SU-DHL-6 (cell line): Measurements from ENCODE around the gene GMPPA.

Experiments
- H2AFZ ChIP-seq: fragments of 200-600 bp; sonication (generic); 2 replicates; pipeline ENCODE4 v1.6.1; 2014; ENCODE audit warnings: low read depth, mild to moderate bottlenecking, moderate library complexity, mixed read lengths, antibody characterized with exemption, low read length; ENCODE audit not compliant: severe bottlenecking
- H3F3A ChIP-seq: fragments of 200-600 bp; shearing (Covaris generic); 2 replicates; pipeline ENCODE4 v1.6.0; 2016; ENCODE audit warnings: antibody characterized with exemption, mild to moderate bottlenecking; ENCODE audit not compliant: insufficient read depth
- H3K27ac ChIP-seq: fragments of 200-600 bp; sonication (generic); 2 replicates; pipeline ENCODE4 v1.5.1; 2016; ENCODE audit warnings: low read depth, mild to moderate bottlenecking, low read length, moderate library complexity, mixed read lengths
- H3K27me3 ChIP-seq: fragments of 200-600 bp; sonication (generic), shearing (Covaris generic); 2 replicates; pipeline ENCODE4 v1.6.0; 2014; ENCODE audit warnings: mild to moderate bottlenecking, low read length
- H3K36me3 ChIP-seq: fragments of 200-600 bp; sonication (generic); 2 replicates; pipeline ENCODE4 v1.6.1; 2014; ENCODE audit warnings: mild to moderate bottlenecking, low read length, mixed read lengths
- H3K4me2 ChIP-seq: fragments of 300-600, 200-600 bp; shearing (Covaris generic), sonication (generic); 2 replicates; pipeline ENCODE4 v1.6.0; 2014; ENCODE audit warnings: low read length, low read depth, mild to moderate bottlenecking; ENCODE audit not compliant: poor library complexity, severe bottlenecking
- H3K4me3 ChIP-seq: fragments of 200-600 bp; sonication (generic); 2 replicates; pipeline ENCODE4 v1.5.1; 2014; ENCODE audit warnings: antibody characterized with exemption, low read length, mild to moderate bottlenecking, mixed read lengths; ENCODE audit not compliant: insufficient read depth, poor library complexity, severe bottlenecking
- H3K79me2 ChIP-seq: fragments of 200-600 bp; sonication (generic); 2 replicates; pipeline ENCODE4 v1.6.1; 2014; ENCODE audit warnings: mild to moderate bottlenecking, low read length, moderate library complexity; ENCODE audit not compliant: insufficient read depth
- H3K9ac ChIP-seq: fragments of 200-600 bp; sonication (generic); 2 replicates; pipeline ENCODE4 v1.7.0; 2014; ENCODE audit warnings: mild to moderate bottlenecking, low read length
- H3K9me2 ChIP-seq: fragments of 200-600 bp; sonication (generic); replicated peaks from 2 replicates; pipeline ENCODE4 v1.6.1; 2014; ENCODE audit warnings: low read length; ENCODE audit not compliant: insufficient read depth
- H3K9me3 ChIP-seq: fragments of 200-600 bp; sonication (generic); 2 replicates; pipeline ENCODE4 v1.6.1; 2014; ENCODE audit warnings: low read length, mixed read lengths; ENCODE audit not compliant: insufficient read depth
- H4K20me1 ChIP-seq: fragments of 200-600 bp; sonication (generic); 2 replicates; pipeline ENCODE4 v1.6.1; 2014; ENCODE audit warnings: low read depth, mild to moderate bottlenecking, antibody characterized with exemption, low read length, moderate library complexity, mixed read lengths
- EZH2phosphoT487 ChIP-seq: fragments of 200-600 bp; sonication (generic), shearing (Covaris generic); conservative IDR thresholded peaks from 2 replicates; pipeline ENCODE4 v1.6.1; 2018; ENCODE audit warnings: mild to moderate bottlenecking, antibody characterized with exemption, low read length, moderate library complexity, mixed read lengths
- TF ChIP-seq, protein P1 (sequence below): fragments of 200-600 bp; sonication (generic); IDR thresholded peaks from one replicate; pipeline ENCODE4 v1.5.1; 2017; ENCODE audit warnings: antibody characterized with exemption, mild to moderate bottlenecking, low read length, moderate library complexity; ENCODE audit not compliant: insufficient read depth, poor library complexity, severe bottlenecking

The GMPPA gene

DNA sequence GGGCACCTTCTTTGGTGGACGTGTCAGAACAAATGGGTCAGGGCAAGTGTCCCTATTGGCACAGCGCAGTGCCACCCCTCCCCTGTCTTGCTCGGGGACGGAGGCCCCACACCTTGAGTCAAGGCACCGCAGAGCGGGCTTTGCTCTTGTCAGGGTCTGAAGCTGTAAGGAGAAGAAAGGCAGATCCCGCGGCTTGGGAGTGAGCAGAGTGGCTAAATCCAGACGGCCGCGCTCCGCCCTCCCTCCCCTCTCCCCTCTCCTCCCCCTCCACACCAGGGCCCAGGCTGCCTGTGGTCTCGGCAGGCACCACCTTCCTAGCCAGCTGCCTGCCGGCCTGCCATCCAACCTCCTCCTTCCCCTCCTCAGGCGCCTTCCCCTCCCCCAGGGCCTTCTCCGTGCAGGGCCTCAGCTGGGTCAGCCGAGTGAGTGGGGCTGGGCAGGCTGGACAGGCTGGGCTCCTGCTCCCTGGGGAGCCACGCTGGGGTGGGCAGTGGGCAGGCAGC, 38.2 kb upstream of the GMPPA start:
- Histone ChIP-seq H3K9ac (no peak overlapping the region), H3K4me2 (no peak overlapping the region), H3K27me3 (no peaks in the 10 kb centered on the region), H3K27ac (no peak overlapping the region), H2AFZ (no peak overlapping the region), H3K4me3 (no peak overlapping the region), H3F3A (no peaks in the 10 kb centered on the region), H3K9me3 (no peaks in the 10 kb centered on the region), H3K36me3 (no peaks in the 10 kb centered on the region), H3K79me2 (no peaks in the 10 kb centered on the region), H3K9me2 (no peaks in the 10 kb centered on the region), H4K20me1 (no peaks in the 10 kb centered on the region)
- TF ChIP-seq, protein P1, sequence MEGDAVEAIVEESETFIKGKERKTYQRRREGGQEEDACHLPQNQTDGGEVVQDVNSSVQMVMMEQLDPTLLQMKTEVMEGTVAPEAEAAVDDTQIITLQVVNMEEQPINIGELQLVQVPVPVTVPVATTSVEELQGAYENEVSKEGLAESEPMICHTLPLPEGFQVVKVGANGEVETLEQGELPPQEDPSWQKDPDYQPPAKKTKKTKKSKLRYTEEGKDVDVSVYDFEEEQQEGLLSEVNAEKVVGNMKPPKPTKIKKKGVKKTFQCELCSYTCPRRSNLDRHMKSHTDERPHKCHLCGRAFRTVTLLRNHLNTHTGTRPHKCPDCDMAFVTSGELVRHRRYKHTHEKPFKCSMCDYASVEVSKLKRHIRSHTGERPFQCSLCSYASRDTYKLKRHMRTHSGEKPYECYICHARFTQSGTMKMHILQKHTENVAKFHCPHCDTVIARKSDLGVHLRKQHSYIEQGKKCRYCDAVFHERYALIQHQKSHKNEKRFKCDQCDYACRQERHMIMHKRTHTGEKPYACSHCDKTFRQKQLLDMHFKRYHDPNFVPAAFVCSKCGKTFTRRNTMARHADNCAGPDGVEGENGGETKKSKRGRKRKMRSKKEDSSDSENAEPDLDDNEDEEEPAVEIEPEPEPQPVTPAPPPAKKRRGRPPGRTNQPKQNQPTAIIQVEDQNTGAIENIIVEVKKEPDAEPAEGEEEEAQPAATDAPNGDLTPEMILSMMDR = no peak
- no peak for TF ChIP-seq EZH2phosphoT487

DNA sequence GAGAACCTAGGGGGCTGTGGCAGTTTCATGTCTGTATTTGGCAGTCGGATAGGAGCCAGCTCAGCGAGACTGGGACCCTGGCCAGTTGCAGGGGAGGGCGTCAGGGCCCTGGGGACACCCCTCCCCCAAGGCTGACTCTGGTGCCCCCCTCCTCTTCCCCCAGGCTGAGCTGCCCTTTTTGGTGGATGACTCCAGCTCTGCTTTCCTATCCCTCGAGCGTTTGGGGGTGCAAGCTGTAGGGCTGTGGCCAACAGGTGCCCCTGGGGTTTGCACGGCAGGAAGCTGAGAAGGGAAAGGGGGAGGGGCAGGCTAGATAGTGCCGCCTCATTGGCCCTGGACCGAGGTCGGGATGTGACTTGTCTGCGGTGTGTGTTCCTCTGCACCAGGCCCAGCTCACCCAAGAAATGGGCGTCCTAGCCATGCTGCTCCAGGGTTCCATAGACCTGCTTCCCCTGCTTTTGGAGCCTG, 37.6 kb upstream of the GMPPA start:
- no peaks in the 10 kb centered on the region for H3F3A ChIP-seq
- H3K36me3 ChIP-seq = no peaks in the 10 kb centered on the region
- no peak overlapping the region for H3K4me2 ChIP-seq
- H3K9me3 ChIP-seq = no peaks in the 10 kb centered on the region
- no peak overlapping the region for H3K4me3 ChIP-seq
- TF ChIP-seq, protein P1 = no peak
- TF ChIP-seq EZH2phosphoT487 = no peak
- H3K27ac ChIP-seq = no peak overlapping the region
- no peak overlapping the region for H2AFZ ChIP-seq
- no peaks in the 10 kb centered on the region for H4K20me1 ChIP-seq
- no peaks in the 10 kb centered on the region for H3K79me2 ChIP-seq
- H3K27me3 ChIP-seq = no peaks in the 10 kb centered on the region
- no peaks in the 10 kb centered on the region for H3K9me2 ChIP-seq
- H3K9ac ChIP-seq = no peak overlapping the region

DNA sequence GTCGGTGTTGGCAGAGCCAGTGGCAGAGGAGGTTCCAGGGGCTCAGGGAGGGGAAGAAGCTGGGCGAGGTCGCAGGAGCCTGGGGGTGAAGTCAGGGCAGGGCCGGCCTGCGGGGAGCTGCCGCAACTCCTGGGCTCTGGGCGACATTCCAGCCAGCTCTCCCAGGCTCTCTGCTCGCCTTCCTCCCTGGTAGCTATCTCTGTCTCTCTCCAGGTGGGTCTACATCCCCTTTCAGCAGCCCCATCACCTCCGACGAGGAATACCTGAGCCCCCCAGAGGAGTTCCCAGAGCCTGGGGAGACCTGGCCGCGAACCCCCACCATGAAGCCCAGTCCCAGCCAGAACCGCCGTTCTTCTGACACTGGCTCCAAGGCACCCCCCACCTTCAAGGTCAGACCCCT, 37.0 kb upstream of the GMPPA start:
- H3K79me2 ChIP-seq = no peaks in the 10 kb centered on the region
- H3K27ac ChIP-seq = no peak overlapping the region
- no peaks in the 10 kb centered on the region for H3K9me3 ChIP-seq
- H4K20me1 ChIP-seq = no peaks in the 10 kb centered on the region
- H3K4me3 ChIP-seq = no peak overlapping the region
- no peak overlapping the region for H3K9ac ChIP-seq
- H3F3A ChIP-seq = no peaks in the 10 kb centered on the region
- TF ChIP-seq, protein P1 = no peak
- no peak for TF ChIP-seq EZH2phosphoT487
- no peak overlapping the region for H3K4me2 ChIP-seq
- H3K27me3 ChIP-seq = no peaks in the 10 kb centered on the region
- H2AFZ ChIP-seq = no peak overlapping the region
- H3K36me3 ChIP-seq = no peaks in the 10 kb centered on the region
- no peaks in the 10 kb centered on the region for H3K9me2 ChIP-seq
